ENCODE measurements around the gene ERN2. TPM values are rescaled to one million over a fixed set of nuclear protein-coding genes. Genes with fewer than 3 reads are reported as not detected.

ERN2 gene
- polyA plus RNA-seq, 1 donor, result not detected

Other genes with a start within 250 kb of the ERN2 start
- 111 TPM for gene GGA2, start 202.7 kb downstream of the ERN2 start, polyA plus RNA-seq (ENCODE audit: insufficient read length)
- 17.6 TPM for gene EARS2, start 155.9 kb downstream of the ERN2 start, polyA plus RNA-seq (ENCODE audit: insufficient read length)
- 69.8 TPM for gene UBFD1, start 155.5 kb downstream of the ERN2 start, polyA plus RNA-seq (ENCODE audit: insufficient read length)
- gene NDUFAB1, start 116.9 kb downstream of the ERN2 start, polyA plus RNA-seq (ENCODE audit: insufficient read length), result 80.9 TPM
- 9.7 TPM for gene PALB2, start 71.9 kb downstream of the ERN2 start, polyA plus RNA-seq (ENCODE audit: insufficient read length)
- gene DCTN5, start 71.8 kb downstream of the ERN2 start, polyA plus RNA-seq (ENCODE audit: insufficient read length), result 36.6 TPM
- gene PLK1, start 34.3 kb downstream of the ERN2 start, polyA plus RNA-seq (ENCODE audit: insufficient read length), result 11.9 TPM
- gene CHP2, start 41.8 kb upstream of the ERN2 start, polyA plus RNA-seq (ENCODE audit: insufficient read length), result 0.35 TPM
- gene PRKCB, start 122.8 kb upstream of the ERN2 start, polyA plus RNA-seq (ENCODE audit: insufficient read length), result 1.4 TPM

All from hindlimb muscle (tissue), 1 donor.